Activated CD4-positive, alpha-beta T cell treated with anti-CD3 and anti-CD28 coated beads for 24 hours (primary cell): Measurements from ENCODE around the gene SINHCAF.
"Not testable (repeated sequence)": the region's sequence is repeated elsewhere in the genome, so short reads cannot be mapped to it uniquely, and the experiment has no call there.

Experiments used
- DNase-seq, 2 donors: peaks; one replicate each; pipeline ENCODE4 v3.0.0-alpha.2; 2020; ENCODE audit warnings: low read depth in 2 of 2

Gene SINHCAF

DNA sequence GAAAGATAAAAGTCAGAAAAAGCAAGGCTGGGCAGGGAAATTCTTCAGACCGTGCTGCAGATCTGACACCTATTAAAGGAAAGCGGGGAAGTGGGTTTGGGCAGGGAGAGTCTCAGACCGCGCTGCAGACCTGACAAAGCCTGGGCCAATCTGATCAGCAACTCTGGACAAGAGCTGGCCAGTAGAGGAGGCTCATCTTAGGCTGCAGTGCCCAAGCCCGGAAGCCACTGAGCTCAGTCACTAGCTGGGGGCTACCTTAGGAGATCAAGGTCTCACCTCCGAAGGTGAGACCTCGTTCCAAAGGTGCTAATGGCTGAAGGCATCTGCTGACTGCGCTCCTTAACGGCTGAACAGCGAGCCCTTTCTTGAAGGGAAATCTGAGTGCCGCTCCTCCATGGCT, 60.2 kb downstream of the SINHCAF start:
- DNase-seq = no peak

DNA sequence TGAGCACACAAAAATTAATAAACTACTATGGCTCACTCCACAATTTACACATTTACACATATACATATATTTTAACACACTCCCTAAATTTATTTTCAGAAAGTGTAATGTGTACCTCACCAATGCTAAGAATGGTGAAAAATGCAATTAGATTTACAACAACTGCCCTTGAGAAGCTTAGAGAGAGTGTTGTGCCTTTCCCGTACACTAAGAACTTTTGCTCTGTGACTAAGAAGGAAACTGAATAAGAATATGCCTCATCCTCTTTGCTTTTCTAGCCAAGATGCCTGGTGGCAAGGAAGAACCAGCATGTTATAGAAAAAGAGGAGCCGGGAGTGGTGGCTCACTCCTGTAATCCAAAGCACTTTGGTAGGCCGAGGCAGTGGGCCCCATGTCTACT, 62.3 kb downstream of the SINHCAF start:
- DNase-seq = no peak

- no peak for DNase-seq
Measured at GRCh38 chr12:31261744-31262143, 64.2 kb downstream of the SINHCAF start.

DNA sequence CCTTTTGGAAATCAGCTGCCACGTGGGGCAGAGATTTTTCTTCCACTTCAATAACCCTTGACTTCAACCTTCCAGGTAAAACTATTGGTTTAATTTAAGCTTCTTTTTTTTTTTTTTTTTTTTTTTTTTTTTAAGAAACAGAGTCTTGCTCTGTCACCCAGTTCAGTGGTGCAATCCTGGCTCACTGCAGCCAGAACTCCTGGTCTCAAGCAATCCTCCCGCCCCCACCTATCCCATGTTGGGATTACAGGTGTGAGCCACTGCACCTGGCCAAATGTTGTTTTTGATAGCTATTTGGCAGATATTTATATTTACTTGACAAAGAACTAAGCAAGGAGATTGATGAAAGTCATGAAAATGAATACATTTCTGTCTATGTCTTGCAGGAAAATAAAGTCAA, 65.1 kb downstream of the SINHCAF start:
- DNase-seq = no peak

GRCh38 chr12:31259136-31259886, 66.6 kb downstream of the SINHCAF start:
- DNase-seq = no peak

DNA sequence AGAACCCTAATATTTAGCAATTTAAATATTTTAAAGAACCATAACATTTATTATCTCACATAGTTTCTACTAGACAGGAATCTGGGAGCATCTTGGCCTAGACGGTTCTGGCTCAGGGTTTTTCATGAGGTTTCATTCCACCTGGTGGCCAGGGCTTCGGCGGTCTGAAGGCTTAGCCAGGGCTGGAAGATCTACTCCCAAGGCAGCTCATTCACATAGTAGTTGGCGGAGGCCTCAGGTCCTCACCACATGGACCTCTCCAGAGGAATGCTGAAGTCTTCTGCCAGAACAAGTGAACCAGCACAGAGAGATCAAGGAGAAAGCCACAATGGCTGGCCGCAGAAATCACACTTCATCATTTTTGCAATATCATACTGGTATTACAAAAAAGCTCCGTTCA, 68.2 kb downstream of the SINHCAF start:
- DNase-seq = no peak

DNA sequence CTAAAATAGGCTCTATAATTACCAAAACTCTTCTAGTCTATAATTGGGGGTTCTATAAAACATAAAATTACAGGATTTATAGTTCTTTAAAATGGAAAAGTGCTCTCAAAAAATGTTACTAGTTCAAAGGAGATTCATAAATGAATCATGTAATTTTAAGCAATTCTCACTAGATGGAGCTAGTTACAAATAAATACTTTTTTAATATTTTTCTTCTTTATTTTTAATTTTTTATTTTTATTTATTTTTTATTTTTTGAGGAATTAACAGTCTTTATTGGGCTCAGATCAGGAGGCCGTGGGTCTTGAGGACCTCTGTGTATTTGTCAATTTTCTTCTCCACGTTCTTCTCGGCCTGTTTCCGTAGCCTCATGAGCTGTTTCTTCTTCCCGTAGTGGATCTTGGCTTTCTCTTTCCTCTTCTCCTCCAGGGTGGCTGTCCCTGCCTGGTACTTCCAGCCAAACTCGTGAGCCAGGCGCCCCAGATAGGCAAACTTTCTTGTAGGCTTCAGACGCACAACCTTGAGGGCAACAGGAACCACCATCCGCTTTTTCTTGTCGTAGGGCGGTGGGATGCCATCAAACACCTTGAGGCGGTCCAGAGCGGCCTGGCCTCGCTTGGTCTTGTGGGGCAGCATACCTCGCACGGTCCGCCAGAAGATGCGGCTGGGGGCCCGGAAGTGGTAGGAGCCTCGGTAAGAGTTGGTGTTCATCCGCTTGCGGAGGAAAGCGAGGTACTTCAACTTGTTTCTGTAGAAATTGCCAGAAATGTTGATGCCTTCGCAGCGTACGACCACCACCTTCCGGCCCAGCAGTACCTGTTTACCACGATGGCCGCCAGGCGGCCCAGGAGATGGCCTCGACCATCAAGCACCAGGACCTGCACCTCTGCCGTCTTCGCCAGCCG, 74.0 kb downstream of the SINHCAF start:
- DNase-seq = not testable (repeated sequence)

GRCh38 chr12:31250179-31250578, 75.8 kb downstream of the SINHCAF start:
- no peak for DNase-seq

- no peak for DNase-seq
Measured at GRCh38 chr12:31249356-31249755, 76.6 kb downstream of the SINHCAF start.

- DNase-seq = no peak
Measured at GRCh38 chr12:31248815-31249214, 77.1 kb downstream of the SINHCAF start.

GRCh38 chr12:31248337-31248736, 77.6 kb downstream of the SINHCAF start:
- DNase-seq = no peak

DNA sequence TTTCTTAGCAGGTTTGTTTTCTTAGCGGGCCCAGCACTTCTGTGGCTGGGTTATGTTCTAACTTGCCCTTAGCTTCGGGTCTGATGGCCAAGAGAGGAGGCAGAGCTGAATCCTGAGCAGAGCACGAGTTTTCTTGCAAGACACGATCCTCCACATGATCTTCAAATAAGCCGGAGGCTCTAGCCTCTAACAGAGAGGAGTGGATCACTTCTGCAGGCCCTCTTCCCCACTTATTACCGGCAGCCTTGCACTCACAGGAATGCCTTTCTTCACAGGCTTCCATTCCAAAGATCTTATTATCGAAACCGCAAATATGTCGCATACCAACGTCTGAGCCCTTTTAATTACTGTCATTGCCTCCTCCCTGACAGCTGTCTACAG, 79.5 kb downstream of the SINHCAF start:
- DNase-seq = no peak

- no peak for DNase-seq
Measured at GRCh38 chr12:31245822-31246469, 80.0 kb downstream of the SINHCAF start.

GRCh38 chr12:31242418-31242817, 83.5 kb downstream of the SINHCAF start:
- DNase-seq = not testable (repeated sequence)

DNA sequence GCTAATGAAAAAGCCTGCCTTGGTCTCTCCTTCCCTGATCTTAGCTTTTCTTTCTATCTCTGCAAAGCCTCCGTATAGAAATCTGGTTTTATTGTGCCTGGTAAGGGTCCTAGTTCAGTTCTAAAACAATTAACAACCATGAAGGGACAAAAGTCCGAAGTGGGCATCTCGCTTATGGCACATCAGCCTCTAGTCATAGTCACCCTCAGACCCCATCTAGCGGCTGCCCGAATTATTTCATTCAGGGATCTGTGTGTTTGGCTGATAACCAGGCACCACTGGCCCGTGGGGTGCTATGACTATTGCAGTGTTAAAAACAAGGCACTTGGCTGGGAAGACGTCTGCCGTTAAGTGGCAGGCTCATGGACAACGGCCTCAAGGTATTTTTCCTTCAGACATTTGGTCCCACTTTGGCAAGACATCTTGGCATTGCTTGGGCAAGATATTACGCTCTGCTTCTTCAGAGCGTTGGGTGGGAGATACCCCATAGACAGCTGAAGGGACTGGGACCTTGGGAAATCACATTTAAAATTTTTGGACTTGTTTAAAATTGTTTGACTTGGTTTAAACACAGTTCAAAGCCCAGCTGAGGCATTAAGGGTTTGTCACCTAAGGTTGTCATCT, 87.1 kb downstream of the SINHCAF start:
- DNase-seq = peak; percentile 46 to 49

DNA sequence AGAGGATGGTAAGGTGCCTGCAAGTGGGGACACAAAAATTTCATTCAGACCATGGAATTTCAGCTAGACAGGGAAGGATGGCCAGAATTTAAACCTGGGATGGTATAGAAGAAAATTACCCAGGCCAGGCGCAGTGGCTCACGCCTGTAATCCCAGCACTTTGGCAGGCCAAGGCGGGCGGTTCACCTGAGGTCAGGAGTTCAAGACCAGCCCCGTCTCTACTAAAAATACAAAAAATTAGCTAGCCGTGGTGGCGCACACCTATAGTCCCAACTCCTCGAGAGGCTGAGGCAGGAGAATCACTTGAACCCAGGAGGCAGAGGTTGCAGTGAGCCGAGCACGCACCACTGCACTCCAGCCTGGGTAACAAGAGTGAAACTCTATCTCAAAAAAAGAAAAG, 87.6 kb downstream of the SINHCAF start:
- not testable (repeated sequence) for DNase-seq

GRCh38 chr12:31236998-31237637, 88.8 kb downstream of the SINHCAF start:
- DNase-seq = no peak

GRCh38 chr12:31235868-31236395, 90.0 kb downstream of the SINHCAF start:
- no peak for DNase-seq

GRCh38 chr12:31234955-31235867, 90.7 kb downstream of the SINHCAF start:
- no peak for DNase-seq
